HepG2 (cell line): ENCODE results near the gene LDLRAD4. TPM values are rescaled to one million over a fixed set of nuclear protein-coding genes. Genes with fewer than 3 reads are reported as not detected.

Experiments used
- ATAC-seq: fragments of 200-7000 bp; cut with Tn5 transposase; 3 replicates; pipeline ENCODE4 v1.9.1; 2020; ENCODE audit warnings: mild to moderate bottlenecking, moderate library complexity
- BruUV-seq: library from RNA; stranded (reverse); fragments of 400-500 nt; replicated peaks from 2 replicates; lab custom pipeline; 2021; lab: Mats Ljungman, UMichigan
- CTCF ChIA-PET: fragments of 300-600 bp; formaldehyde crosslinking; extraction: SDS; loops from one replicate; lab custom pipeline; 2021; ENCODE audit warnings: low total read pairs, inconsistent platforms, low intra/inter-chr PET ratio; lab: Yijun Ruan, JAX
- POLR2A ChIA-PET: fragments of 350-600 bp; sonication (Branson Sonifier 250); formaldehyde crosslinking; loops from one replicate; lab custom pipeline; 2020; ENCODE audit warnings: antibody characterized with exemption, inconsistent platforms; lab: Yijun Ruan, JAX
- DNase-seq: peaks from one replicate; pipeline ENCODE4 v3.0.0-alpha.2; 2015; ENCODE audit warnings: low spot score
- FAIRE-seq: peaks from 3 replicates; lab custom pipeline; 2011; peaks lifted over from hg19 to GRCh38; lab: Jason Lieb, UNC
- H2AFZ ChIP-seq: one replicate; pipeline ENCODE4 v1.6.1; 2011; ENCODE audit warnings: low read length, inconsistent platforms
- H3K27ac ChIP-seq: fragments of 300-600 bp; 3 replicates; pipeline ENCODE4 v1.8.0; 2011; ENCODE audit warnings: mixed run types, mild to moderate bottlenecking, mixed read lengths, low read length, inconsistent platforms; ENCODE audit not compliant: insufficient read depth; ENCODE audit errors: extremely low read length
- H3K27me3 ChIP-seq, 2 experiments: fragments of 200-600 bp in 1 of 2; 2 replicates in 1 of 2; 3 replicates in 1 of 2; pipeline versions ENCODE4 v1.6.0 to v1.8.0; 2011; ENCODE audit warnings: low read length in 2 of 2, mild to moderate bottlenecking in 2 of 2, moderate library complexity in 2 of 2, inconsistent platforms in 1 of 2; ENCODE audit not compliant: insufficient read depth in 2 of 2, control insufficient read depth in 1 of 2
- H3K36me3 ChIP-seq, 2 experiments: fragments of 200-600 bp in 1 of 2; replicated peaks in 1 of 2; 2 replicates in 1 of 2; 3 replicates in 1 of 2; pipeline versions ENCODE4 v1.5.1 to v1.8.0; 2011; ENCODE audit warnings: low read length in 2 of 2, inconsistent platforms in 1 of 2; ENCODE audit not compliant: insufficient read depth in 2 of 2, control insufficient read depth in 1 of 2
- H3K4me1 ChIP-seq: 2 replicates; pipeline ENCODE4 v1.5.1; 2012; ENCODE audit warnings: low read length, inconsistent platforms; ENCODE audit not compliant: insufficient read depth
- H3K4me2 ChIP-seq: 2 replicates; pipeline ENCODE4 v1.6.0; 2011; ENCODE audit warnings: low read depth, low read length, inconsistent platforms
- H3K4me3 ChIP-seq, 3 experiments: fragments of 200-600 bp in 1 of 3; sonication (generic), shearing (Covaris generic) in 1 of 3; replicated peaks in 1 of 3; 2 replicates each; pipeline ENCODE4 v1.5.1; 2011 to 2016; ENCODE audit warnings: low read length in 3 of 3, inconsistent platforms in 2 of 3, low read depth in 2 of 3, mild to moderate bottlenecking in 2 of 3, control low read depth in 1 of 3, mixed read lengths in 1 of 3; ENCODE audit not compliant: insufficient read depth in 1 of 3
- H3K79me2 ChIP-seq: one replicate; pipeline ENCODE4 v1.6.1; 2011; ENCODE audit warnings: low read length, inconsistent platforms; ENCODE audit not compliant: insufficient read depth
- H3K9ac ChIP-seq: 2 replicates; pipeline ENCODE4 v1.6.0; 2011; ENCODE audit warnings: mild to moderate bottlenecking, low read depth, low read length, inconsistent platforms; ENCODE audit not compliant: insufficient read depth
- H3K9me3 ChIP-seq: 2 replicates; pipeline ENCODE4 v1.5.1; 2012; ENCODE audit warnings: mild to moderate bottlenecking, low read length
- H4K20me1 ChIP-seq: 2 replicates; pipeline ENCODE4 v1.6.0; 2011; ENCODE audit warnings: inconsistent platforms, mild to moderate bottlenecking, low read length, moderate library complexity; ENCODE audit not compliant: insufficient read depth
- DNMT3B ChIP-seq: conservative IDR thresholded peaks from 2 replicates; pipeline ENCODE4 v1.6.1; 2016; ENCODE audit warnings: missing biosample characterization, control low read depth
- HNF1A ChIP-seq, 2 experiments: sonication (generic) in 1 of 2; formaldehyde crosslinking in 1 of 2; IDR thresholded peaks; 2 replicates each; pipeline versions ENCODE4 v1.4.0 to v1.6.1; 2016 to 2020; ENCODE audit warnings: borderline replicate concordance in 1 of 2, low read depth in 1 of 2, mild to moderate bottlenecking in 1 of 2, missing genetic modification reagents in 1 of 2
- KLF9 ChIP-seq: IDR thresholded peaks from 2 replicates; pipeline ENCODE4 v1.6.1; 2016; ENCODE audit warnings: low read depth
- LRRFIP1 ChIP-seq: sonication (generic); formaldehyde crosslinking; conservative IDR thresholded peaks from 2 replicates; pipeline ENCODE4 v1.4.0; 2020; ENCODE audit warnings: missing genetic modification reagents
- NFE2L1 ChIP-seq: sonication (generic); formaldehyde crosslinking; IDR thresholded peaks from 2 replicates; pipeline ENCODE4 v1.4.0; 2020; ENCODE audit warnings: missing genetic modification reagents, mild to moderate bottlenecking, borderline replicate concordance
- SIX4 ChIP-seq: sonication (generic); formaldehyde crosslinking; IDR thresholded peaks from 2 replicates; pipeline ENCODE4 v1.4.0; 2020; ENCODE audit warnings: missing genetic modification reagents
- ZNF567 ChIP-seq: sonication (generic); formaldehyde crosslinking; IDR thresholded peaks from 2 replicates; pipeline ENCODE4 v1.8.1; 2023; ENCODE audit warnings: mild to moderate bottlenecking, missing genetic modification reagents, borderline replicate concordance
- ZNF619 ChIP-seq: sonication (generic); formaldehyde crosslinking; IDR thresholded peaks from 2 replicates; pipeline ENCODE4 v1.4.0; 2020; ENCODE audit warnings: mild to moderate bottlenecking, missing genetic modification reagents
- WGBS: methylation state at CpG from one replicate; pipeline ENCODE4 v1.1.6; 2017; ENCODE audit warnings: low lambda C conversion rate; 5-methylcytosine and 5-hydroxymethylcytosine counted together
- in situ Hi-C: cut with HindIII; loops from 2 replicates; pipeline ENCODE4 v1.10.0; 2017; ENCODE audit warnings: low pct_unique_long_range_greater_than_20kb; ENCODE audit not compliant: extremely low pct_ligation_motif_present
- intact Hi-C: fragments of 100-400 bp; cut with micrococcal nuclease; formaldehyde crosslinking; loops from one replicate; pipeline ENCODE4 v1.10.0; 2022; ENCODE audit not compliant: unreplicated experiment
- polyA plus RNA-seq, 8 experiments: library from polyadenylated mRNA; depleted of rRNA in 3 of 8; stranded (reverse) in 7 of 8; unstranded in 1 of 8; fragments of >200 nt; fragmentation: Illumina TruSeq in 4 of 8; extraction: Trizol in 4 of 8; gene quantifications; 2 replicates each; pipeline versions ENCODE4 v1.2.1 to v1.2.3, GENCODE V29; 2011 to 2016; ENCODE audit warnings: low read depth in 4 of 8, missing spikeins in 1 of 8, mixed read lengths in 1 of 8; ENCODE audit not compliant: insufficient read depth in 1 of 8
- total RNA-seq, 5 experiments: library from RNA; depleted of rRNA; stranded (reverse); fragments of >200 nt; fragmentation: Illumina TruSeq; extraction: Trizol; gene quantifications; 2 replicates each; pipeline ENCODE4 v1.2.3, GENCODE V29; 2016; ENCODE audit warnings: low read depth in 1 of 5
- TF ChIP-seq, protein P1 (sequence below): sonication (generic); formaldehyde crosslinking; IDR thresholded peaks from 2 replicates; pipeline ENCODE4 v1.5.1; 2020; ENCODE audit warnings: missing genetic modification reagents, mild to moderate bottlenecking, borderline replicate concordance
- TF ChIP-seq, protein P2 (sequence below): sonication (generic); formaldehyde crosslinking; IDR thresholded peaks from 2 replicates; pipeline ENCODE4 v1.4.0; 2020; ENCODE audit warnings: missing genetic modification reagents

LDLRAD4 gene
- total and polyA plus RNA-seq, 2 of the 13 experiments (the other 11 are each of a cell fraction or from before 2014, with no cell fraction given), result 13.6 to 20.9 TPM

DNA sequence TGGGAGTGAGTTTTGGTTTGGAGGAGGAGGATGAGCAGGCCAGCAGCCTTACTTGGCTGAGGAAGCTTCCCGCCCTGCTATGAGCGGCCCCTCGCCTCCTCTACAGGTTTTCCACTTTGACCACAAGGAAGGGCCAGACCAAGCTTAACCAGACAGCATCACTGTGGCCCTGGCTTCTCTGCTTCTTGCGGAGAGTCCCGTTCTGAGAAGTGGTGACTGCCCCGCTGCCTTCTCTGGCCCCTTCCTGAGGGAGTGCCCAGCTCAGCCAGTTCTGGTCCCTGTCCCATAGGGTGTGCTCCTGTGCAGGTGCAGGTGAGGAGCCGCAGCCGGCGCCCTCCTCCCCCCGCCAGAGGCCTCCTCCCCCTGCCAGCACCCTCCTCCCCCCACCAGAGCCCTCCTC, 406.8 kb downstream of the LDLRAD4 start:
- no peak for FAIRE-seq
- TF ChIP-seq, protein P1, sequence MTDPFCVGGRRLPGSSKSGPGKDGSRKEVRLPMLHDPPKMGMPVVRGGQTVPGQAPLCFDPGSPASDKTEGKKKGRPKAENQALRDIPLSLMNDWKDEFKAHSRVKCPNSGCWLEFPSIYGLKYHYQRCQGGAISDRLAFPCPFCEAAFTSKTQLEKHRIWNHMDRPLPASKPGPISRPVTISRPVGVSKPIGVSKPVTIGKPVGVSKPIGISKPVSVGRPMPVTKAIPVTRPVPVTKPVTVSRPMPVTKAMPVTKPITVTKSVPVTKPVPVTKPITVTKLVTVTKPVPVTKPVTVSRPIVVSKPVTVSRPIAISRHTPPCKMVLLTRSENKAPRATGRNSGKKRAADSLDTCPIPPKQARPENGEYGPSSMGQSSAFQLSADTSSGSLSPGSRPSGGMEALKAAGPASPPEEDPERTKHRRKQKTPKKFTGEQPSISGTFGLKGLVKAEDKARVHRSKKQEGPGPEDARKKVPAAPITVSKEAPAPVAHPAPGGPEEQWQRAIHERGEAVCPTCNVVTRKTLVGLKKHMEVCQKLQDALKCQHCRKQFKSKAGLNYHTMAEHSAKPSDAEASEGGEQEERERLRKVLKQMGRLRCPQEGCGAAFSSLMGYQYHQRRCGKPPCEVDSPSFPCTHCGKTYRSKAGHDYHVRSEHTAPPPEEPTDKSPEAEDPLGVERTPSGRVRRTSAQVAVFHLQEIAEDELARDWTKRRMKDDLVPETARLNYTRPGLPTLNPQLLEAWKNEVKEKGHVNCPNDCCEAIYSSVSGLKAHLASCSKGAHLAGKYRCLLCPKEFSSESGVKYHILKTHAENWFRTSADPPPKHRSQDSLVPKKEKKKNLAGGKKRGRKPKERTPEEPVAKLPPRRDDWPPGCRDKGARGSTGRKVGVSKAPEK, result no peak
- TF ChIP-seq HNF1A (IDR thresholded peaks at IDR 0.05; ENCODE audit: low read depth) (no peak), HNF1A (CRISPR knock-in tag; IDR thresholded peaks at IDR 0.05; ENCODE audit: borderline replicate concordance) (no peak), SIX4 (no peak), ZNF567 (CRISPR knock-in tag) (no peak), ZNF619 (CRISPR knock-in tag) (no peak), LRRFIP1 (CRISPR knock-in tag) (no peak), KLF9 (no peak), NFE2L1 (no peak), DNMT3B (CRISPR knock-in tag) (no peak)
- TF ChIP-seq, protein P2, sequence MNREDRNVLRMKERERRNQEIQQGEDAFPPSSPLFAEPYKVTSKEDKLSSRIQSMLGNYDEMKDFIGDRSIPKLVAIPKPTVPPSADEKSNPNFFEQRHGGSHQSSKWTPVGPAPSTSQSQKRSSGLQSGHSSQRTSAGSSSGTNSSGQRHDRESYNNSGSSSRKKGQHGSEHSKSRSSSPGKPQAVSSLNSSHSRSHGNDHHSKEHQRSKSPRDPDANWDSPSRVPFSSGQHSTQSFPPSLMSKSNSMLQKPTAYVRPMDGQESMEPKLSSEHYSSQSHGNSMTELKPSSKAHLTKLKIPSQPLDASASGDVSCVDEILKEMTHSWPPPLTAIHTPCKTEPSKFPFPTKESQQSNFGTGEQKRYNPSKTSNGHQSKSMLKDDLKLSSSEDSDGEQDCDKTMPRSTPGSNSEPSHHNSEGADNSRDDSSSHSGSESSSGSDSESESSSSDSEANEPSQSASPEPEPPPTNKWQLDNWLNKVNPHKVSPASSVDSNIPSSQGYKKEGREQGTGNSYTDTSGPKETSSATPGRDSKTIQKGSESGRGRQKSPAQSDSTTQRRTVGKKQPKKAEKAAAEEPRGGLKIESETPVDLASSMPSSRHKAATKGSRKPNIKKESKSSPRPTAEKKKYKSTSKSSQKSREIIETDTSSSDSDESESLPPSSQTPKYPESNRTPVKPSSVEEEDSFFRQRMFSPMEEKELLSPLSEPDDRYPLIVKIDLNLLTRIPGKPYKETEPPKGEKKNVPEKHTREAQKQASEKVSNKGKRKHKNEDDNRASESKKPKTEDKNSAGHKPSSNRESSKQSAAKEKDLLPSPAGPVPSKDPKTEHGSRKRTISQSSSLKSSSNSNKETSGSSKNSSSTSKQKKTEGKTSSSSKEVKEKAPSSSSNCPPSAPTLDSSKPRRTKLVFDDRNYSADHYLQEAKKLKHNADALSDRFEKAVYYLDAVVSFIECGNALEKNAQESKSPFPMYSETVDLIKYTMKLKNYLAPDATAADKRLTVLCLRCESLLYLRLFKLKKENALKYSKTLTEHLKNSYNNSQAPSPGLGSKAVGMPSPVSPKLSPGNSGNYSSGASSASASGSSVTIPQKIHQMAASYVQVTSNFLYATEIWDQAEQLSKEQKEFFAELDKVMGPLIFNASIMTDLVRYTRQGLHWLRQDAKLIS (CRISPR knock-in tag), result no peak

More for the DNA sequence above, 406.8 kb downstream of the LDLRAD4 start:
- Histone ChIP-seq H3K4me1 (peaks cover 5% of the 10 kb centered on the region), H4K20me1 (no peaks in the 10 kb centered on the region), H3K79me2 (no peaks in the 10 kb centered on the region), H3K9me3 (no peaks in the 10 kb centered on the region), H3K4me2 (no peak overlapping the region), H3K36me3 (no peaks in the 10 kb centered on the region), H3K9ac (no peak overlapping the region), H3K4me3 (no peak overlapping the region), H3K27me3 (no peaks in the 10 kb centered on the region), H3K27ac (no peak overlapping the region), H2AFZ (no peak overlapping the region)
- 95% methylated on average over 7 of the region's 10 CpGs for WGBS
- intact Hi-C loops, result no loop called here
- no TSS peak for BruUV-seq
- CTCF ChIA-PET, result no interaction called here
- POLR2A ChIA-PET, result no interaction called here
- in situ Hi-C loops, result loop anchor here (5.0 to 25.0 kb wide), 4 partner anchors 68 to 613 kb away; partner anchors contain the start of gene LDLRAD4
- DNase-seq, result no peak
- ATAC-seq, result no peak
